IMR-90 (cell line): ENCODE results near the gene BCO2. TPM values are rescaled to one million over a fixed set of nuclear protein-coding genes. Genes with fewer than 3 reads are reported as not detected.

Experiments
- ATAC-seq: fragments of 200-7000 bp; cut with Tn5 transposase; 2 replicates; pipeline ENCODE4 v1.9.1; 2020; ENCODE audit warnings: low read depth, mild to moderate bottlenecking, moderate library complexity
- BruUV-seq: library from RNA; stranded (reverse); fragments of 400-500 nt; replicated peaks from 2 replicates; lab custom pipeline; 2021; lab: Mats Ljungman, UMichigan
- CTCF ChIA-PET: fragments of 300-600 bp; formaldehyde crosslinking; extraction: SDS; loops from one replicate; lab custom pipeline; 2021; ENCODE audit warnings: antibody characterized with exemption; lab: Yijun Ruan, JAX
- POLR2A ChIA-PET: fragments of 300-600 bp; sonication (Branson Sonifier 250); formaldehyde crosslinking; loops from one replicate; lab custom pipeline; 2022; ENCODE audit warnings: antibody characterized with exemption; ENCODE audit not compliant: unreplicated experiment; lab: Charles Lee
- DNase-seq: peaks from one replicate; pipeline ENCODE4 v3.0.0; 2013
- H2AFZ ChIP-seq: replicated peaks from 2 replicates; pipeline ENCODE3; 2013; ENCODE audit warnings: low read length, mild to moderate bottlenecking; ENCODE audit not compliant: poor library complexity
- H2AK5ac ChIP-seq: 2 replicates; pipeline ENCODE4 v1.6.1; 2013; ENCODE audit warnings: low read depth, low read length, inconsistent platforms
- H2AK9ac ChIP-seq: replicated peaks from 2 replicates; pipeline ENCODE3; 2013; ENCODE audit warnings: mild to moderate bottlenecking, low read depth, low read length, moderate library complexity; ENCODE audit not compliant: poor library complexity
- H2BK120ac ChIP-seq: 2 replicates; pipeline ENCODE4 v1.6.1; 2013; ENCODE audit warnings: low read depth, low read length, inconsistent platforms
- H2BK15ac ChIP-seq: 3 replicates; pipeline ENCODE4 v1.6.1; 2013; ENCODE audit warnings: low read depth, low read length, inconsistent platforms
- H2BK20ac ChIP-seq: 2 replicates; pipeline ENCODE4 v1.6.1; 2013; ENCODE audit warnings: low read depth, mild to moderate bottlenecking, inconsistent platforms, low read length, moderate library complexity
- H2BK5ac ChIP-seq: 2 replicates; pipeline ENCODE4 v1.6.1; 2013; ENCODE audit warnings: mild to moderate bottlenecking, low read depth, low read length, inconsistent platforms; ENCODE audit not compliant: poor library complexity, severe bottlenecking
- H3K14ac ChIP-seq: replicated peaks from 2 replicates; pipeline ENCODE4 v1.6.1; 2013; ENCODE audit warnings: low read depth, low read length, inconsistent platforms
- H3K18ac ChIP-seq: 2 replicates; pipeline ENCODE4 v1.6.1; 2013; ENCODE audit warnings: low read depth, low read length, control low read depth
- H3K23ac ChIP-seq: 2 replicates; pipeline ENCODE4 v1.6.1; 2013; ENCODE audit warnings: low read depth, low read length, inconsistent platforms
- H3K27ac ChIP-seq: 2 replicates; pipeline ENCODE4 v1.5.1; 2013; ENCODE audit warnings: mild to moderate bottlenecking, control low read depth, low read length; ENCODE audit not compliant: insufficient read depth
- H3K27me3 ChIP-seq: 2 replicates; pipeline ENCODE4 v1.6.1; 2013; ENCODE audit warnings: low read length; ENCODE audit not compliant: control insufficient read depth, insufficient read depth
- H3K36me3 ChIP-seq: 2 replicates; pipeline ENCODE4 v1.6.1; 2013; ENCODE audit warnings: low read length, mixed read lengths; ENCODE audit not compliant: control insufficient read depth, insufficient read depth
- H3K4ac ChIP-seq: 2 replicates; pipeline ENCODE4 v1.6.1; 2013; ENCODE audit warnings: low read depth, low read length, inconsistent platforms
- H3K4me1 ChIP-seq: 2 replicates; pipeline ENCODE4 v1.6.1; 2013; ENCODE audit warnings: low read length, mixed read lengths; ENCODE audit not compliant: control insufficient read depth, insufficient read depth
- H3K4me2 ChIP-seq: 2 replicates; pipeline ENCODE4 v1.6.1; 2013; ENCODE audit warnings: low read depth, mild to moderate bottlenecking, control low read depth, low read length, moderate library complexity
- H3K4me3 ChIP-seq: 2 replicates; pipeline ENCODE4 v1.5.1; 2013; ENCODE audit warnings: low read depth, mild to moderate bottlenecking, control low read depth, low read length, moderate library complexity; ENCODE audit not compliant: insufficient read depth
- H3K56ac ChIP-seq: 2 replicates; pipeline ENCODE4 v1.6.1; 2013; ENCODE audit warnings: low read length, inconsistent platforms; ENCODE audit not compliant: insufficient read depth; ENCODE audit errors: extremely low read depth
- H3K79me1 ChIP-seq, 2 experiments: 2 replicates each; pipeline ENCODE4 v1.6.1; 2013; ENCODE audit warnings: low read length in 2 of 2, inconsistent platforms in 1 of 2, low read depth in 1 of 2
- H3K9ac ChIP-seq: 2 replicates; pipeline ENCODE4 v1.6.1; 2013; ENCODE audit warnings: low read depth, low read length, control low read depth
- H3K9me1 ChIP-seq: 2 replicates; pipeline ENCODE4 v1.6.1; 2013; ENCODE audit warnings: low read length, inconsistent platforms; ENCODE audit not compliant: insufficient read depth
- H3K9me3 ChIP-seq: 2 replicates; pipeline ENCODE4 v1.6.1; 2013; ENCODE audit warnings: low read length; ENCODE audit not compliant: control insufficient read depth, insufficient read depth
- H4K20me1 ChIP-seq: 2 replicates; pipeline ENCODE4 v1.6.1; 2013; ENCODE audit warnings: low read length, inconsistent platforms; ENCODE audit not compliant: insufficient read depth
- H4K5ac ChIP-seq: 2 replicates; pipeline ENCODE4 v1.6.1; 2013; ENCODE audit warnings: mild to moderate bottlenecking, low read depth, low read length, control low read depth
- H4K8ac ChIP-seq, 2 experiments: 2 replicates each; pipeline ENCODE4 v1.6.1; 2013; ENCODE audit warnings: low read depth in 2 of 2, low read length in 2 of 2, control low read depth in 1 of 2, inconsistent platforms in 1 of 2
- H4K91ac ChIP-seq: 2 replicates; pipeline ENCODE4 v1.6.1; 2013; ENCODE audit warnings: low read depth, low read length, inconsistent platforms; ENCODE audit not compliant: insufficient read depth
- BHLHE40 ChIP-seq: fragments of 150-350 bp; IDR thresholded peaks from 2 replicates; pipeline ENCODE4 v1.6.1; 2016; ENCODE audit warnings: mild to moderate bottlenecking, low read depth, low read length
- MAFK ChIP-seq: IDR thresholded peaks from 2 replicates; pipeline ENCODE4 v1.6.1; 2012; ENCODE audit warnings: low read depth, low read length, improper control_type of control experiment
- RAD21 ChIP-seq: IDR thresholded peaks from 2 replicates; pipeline ENCODE4 v1.6.1; 2012; ENCODE audit warnings: low read length, improper control_type of control experiment
- WGBS, 2 experiments: methylation state at CpG; one replicate each; pipeline versions ENCODE4 v1.1.5 to v1.1.7; 2013; ENCODE audit warnings: missing lambda C conversion rate in 2 of 2; ENCODE audit not compliant: insufficient read length in 1 of 2; ENCODE audit errors: extremely low coverage in 2 of 2; 5-methylcytosine and 5-hydroxymethylcytosine counted together
- dilution Hi-C: fragments of 300-500 bp; cut with HindIII; formaldehyde crosslinking; loops from one replicate; pipeline ENCODE4 v1.14.3; 2018; ENCODE audit warnings: low sequenced_read_pairs; ENCODE audit not compliant: unreplicated experiment
- in situ Hi-C: fragments of 300-500 bp; cut with MboI; formaldehyde crosslinking; loops from 3 replicates; pipeline ENCODE4 v1.14.3; 2019; ENCODE audit warnings: low sequenced_read_pairs, inconsistent platforms, mixed read lengths
- intact Hi-C: fragments of 100-400 bp; cut with micrococcal nuclease; formaldehyde crosslinking; loops from 2 replicates; pipeline ENCODE4 v1.10.0; 2022
- polyA plus RNA-seq, 3 experiments: library from polyadenylated mRNA; depleted of rRNA; stranded (reverse); fragments of >200 nt; gene quantifications; 2 replicates each; pipeline ENCODE4 v1.2.3, GENCODE V29; 2012; ENCODE audit warnings: low replicate concordance in 1 of 3
- total RNA-seq: library from RNA; depleted of rRNA; stranded (reverse); fragments of >200 nt; gene quantifications from 2 replicates; pipeline ENCODE4 v1.2.3, GENCODE V29; 2012

The BCO2 gene
- total and polyA plus RNA-seq, 2 of the 4 experiments (the other 2 are of a cell fraction) = 0.18 to 0.68 TPM

DNA sequence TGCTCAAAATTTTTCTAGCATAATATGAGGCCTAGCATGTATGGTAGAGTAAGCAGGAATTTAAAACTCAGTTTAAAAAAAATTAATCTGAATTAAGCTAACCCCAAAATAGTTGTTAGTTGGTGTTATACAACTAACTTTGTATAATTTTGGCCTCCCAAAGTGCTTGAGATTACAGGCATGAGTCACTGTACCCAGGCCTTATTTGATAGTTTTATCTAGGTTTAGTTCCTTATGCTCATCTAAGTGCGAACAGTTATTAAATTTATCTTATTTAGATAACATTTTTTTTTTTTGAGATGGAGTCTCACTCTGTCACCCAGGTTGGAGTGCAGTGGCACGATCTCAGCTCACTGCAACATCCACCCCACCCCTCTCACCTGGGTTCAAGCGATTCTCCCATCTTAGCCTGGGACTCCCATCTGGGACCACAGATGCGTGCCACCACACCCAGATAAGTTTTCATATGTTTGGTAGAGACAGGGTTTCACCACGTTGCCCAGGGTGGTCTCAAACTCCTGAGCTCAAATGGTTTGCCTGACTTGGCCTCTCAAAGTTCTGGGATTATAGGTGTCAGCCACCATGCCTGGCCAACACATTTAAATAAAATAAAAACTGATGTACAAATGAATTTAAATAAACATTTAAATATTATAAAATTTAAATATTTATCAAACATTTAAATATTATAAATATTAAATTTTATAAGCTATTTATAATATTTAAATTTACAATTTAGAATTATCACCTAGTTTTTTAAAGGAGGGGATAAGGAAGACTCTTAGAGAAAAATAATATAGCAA is 19.0 kb upstream of the BCO2 start:
- Histone ChIP-seq H3K56ac (no peak overlapping the region), H3K9me1 (peaks cover 6% of the 10 kb centered on the region; the same call in 1 of the 2 replicates), H4K5ac (no peak overlapping the region), H3K9me3 (no peaks in the 10 kb centered on the region), H3K4ac (peak overlapping the region; percentile 81), H3K79me1 (no peaks in the 10 kb centered on the region; a peak in 1 of 4 replicates), H2BK120ac (peak overlapping the region; percentile 84), H3K27ac (peak overlapping the region; percentile 43), H2AK9ac (no peak overlapping the region), H2AK5ac (peak overlapping the region; percentile 96), H3K23ac (peak overlapping the region; percentile 31; the same call in 1 of the 2 replicates), H4K8ac (peak overlapping the region in 1 of 2 experiments; percentile 60; a peak in 3 of 4 replicates), H4K91ac (peak overlapping the region; percentile 10; the same call in 1 of the 2 replicates), H3K4me1 (peaks cover 9% of the 10 kb centered on the region), H3K27me3 (no peaks in the 10 kb centered on the region), H4K20me1 (no peaks in the 10 kb centered on the region; the same call in 1 of the 2 replicates), H2BK15ac (peak overlapping the region; percentile 98; the same call in 2 of the 3 replicates), H2BK5ac (peak overlapping the region; percentile 54), H3K4me3 (no peak overlapping the region), H3K14ac (peak overlapping the region; percentile 44), H3K18ac (no peak overlapping the region), H2BK20ac (peak overlapping the region; percentile 46; the same call in 1 of the 2 replicates), H3K36me3 (no peaks in the 10 kb centered on the region), H2AFZ (no peak overlapping the region), H3K4me2 (no peak overlapping the region), H3K9ac (no peak overlapping the region)
- ATAC-seq (no peak), DNase-seq (peak; percentile 16)
- TF ChIP-seq MAFK (no peak), BHLHE40 (no peak), RAD21 (no peak)
- in situ Hi-C loops (no loop called here), intact Hi-C loops (loop anchor here (5.0 kb wide), 1 partner anchor 34 kb away; no protein-coding TSS in a partner anchor), dilution Hi-C loops (no loop called here)
- ChIA-PET CTCF (interaction anchor here (0.9 kb wide), 1 partner anchor 43 kb away, joined by 5 read pairs; no protein-coding TSS in a partner anchor), POLR2A (no interaction called here)
- BruUV-seq = no TSS peak
- no CpG with 5 or more reads among the region's 5 CpGs for WGBS, 2 experiments
